GM06990 (cell line): Measurements from ENCODE around the gene KL.

Experiments
- DNase-seq: peaks from one replicate; pipeline ENCODE4 v3.0.0-alpha.2; 2011; ENCODE audit not compliant: insufficient read length; ENCODE audit errors: extremely low read depth
- H3K27me3 ChIP-seq: replicated peaks from 2 replicates; pipeline ENCODE4 v1.6.0; 2011; ENCODE audit warnings: low read length; ENCODE audit not compliant: control insufficient read depth, insufficient read depth
- H3K36me3 ChIP-seq: 2 replicates; pipeline ENCODE4 v1.5.1; 2011; ENCODE audit warnings: low read length; ENCODE audit not compliant: control insufficient read depth, insufficient read depth
- H3K4me3 ChIP-seq: replicated peaks from 2 replicates; pipeline ENCODE4 v1.5.1; 2011; ENCODE audit warnings: low read depth, mild to moderate bottlenecking, control low read depth, low read length
- TF ChIP-seq, protein P1 (sequence below): IDR thresholded peaks from 2 replicates; pipeline ENCODE4 v1.5.1; 2011; ENCODE audit warnings: low read length, control low read depth, mild to moderate bottlenecking, inconsistent platforms; ENCODE audit not compliant: insufficient read depth, poor library complexity, severe bottlenecking

Gene KL

DNA sequence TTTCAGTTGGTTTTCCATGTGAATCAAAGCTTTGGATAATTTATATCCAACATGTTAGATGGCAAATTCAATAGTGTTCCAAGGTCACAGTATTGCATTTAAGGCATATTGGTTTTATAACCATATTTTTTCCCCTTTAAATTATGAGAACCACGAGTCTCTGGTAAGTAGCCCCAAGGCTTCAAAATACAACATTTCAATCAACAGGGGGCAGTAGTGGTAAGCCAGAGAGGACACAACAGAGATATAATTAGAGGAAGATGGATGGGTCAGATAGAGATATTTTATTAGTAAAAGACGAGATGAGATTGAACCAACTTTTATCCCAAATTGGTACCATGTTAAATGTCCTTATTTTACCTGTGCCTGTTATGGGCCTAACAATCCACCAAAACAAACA lies 53.1 kb downstream of the KL start:
- Histone ChIP-seq H3K36me3 (no peaks in the 10 kb centered on the region), H3K4me3 (no peak overlapping the region), H3K27me3 (no peaks in the 10 kb centered on the region)
- DNase-seq: no peak
- TF ChIP-seq, protein P1, sequence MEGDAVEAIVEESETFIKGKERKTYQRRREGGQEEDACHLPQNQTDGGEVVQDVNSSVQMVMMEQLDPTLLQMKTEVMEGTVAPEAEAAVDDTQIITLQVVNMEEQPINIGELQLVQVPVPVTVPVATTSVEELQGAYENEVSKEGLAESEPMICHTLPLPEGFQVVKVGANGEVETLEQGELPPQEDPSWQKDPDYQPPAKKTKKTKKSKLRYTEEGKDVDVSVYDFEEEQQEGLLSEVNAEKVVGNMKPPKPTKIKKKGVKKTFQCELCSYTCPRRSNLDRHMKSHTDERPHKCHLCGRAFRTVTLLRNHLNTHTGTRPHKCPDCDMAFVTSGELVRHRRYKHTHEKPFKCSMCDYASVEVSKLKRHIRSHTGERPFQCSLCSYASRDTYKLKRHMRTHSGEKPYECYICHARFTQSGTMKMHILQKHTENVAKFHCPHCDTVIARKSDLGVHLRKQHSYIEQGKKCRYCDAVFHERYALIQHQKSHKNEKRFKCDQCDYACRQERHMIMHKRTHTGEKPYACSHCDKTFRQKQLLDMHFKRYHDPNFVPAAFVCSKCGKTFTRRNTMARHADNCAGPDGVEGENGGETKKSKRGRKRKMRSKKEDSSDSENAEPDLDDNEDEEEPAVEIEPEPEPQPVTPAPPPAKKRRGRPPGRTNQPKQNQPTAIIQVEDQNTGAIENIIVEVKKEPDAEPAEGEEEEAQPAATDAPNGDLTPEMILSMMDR: peak; percentile 39

- TF ChIP-seq, protein P1: no peak
- no peaks in the 10 kb centered on the region for H3K27me3 ChIP-seq
- no peak overlapping the region for H3K4me3 ChIP-seq
- DNase-seq: no peak
- H3K36me3 ChIP-seq: no peaks in the 10 kb centered on the region
Observed at GRCh38 chr13:33070713-33071112, 54.5 kb downstream of the KL start.

GRCh38 chr13:33072282-33072681 lies 56.1 kb downstream of the KL start:
- TF ChIP-seq, protein P1: no peak
- DNase-seq: no peak
- no peak overlapping the region for H3K4me3 ChIP-seq
- H3K27me3 ChIP-seq: no peaks in the 10 kb centered on the region
- H3K36me3 ChIP-seq: no peaks in the 10 kb centered on the region

DNA sequence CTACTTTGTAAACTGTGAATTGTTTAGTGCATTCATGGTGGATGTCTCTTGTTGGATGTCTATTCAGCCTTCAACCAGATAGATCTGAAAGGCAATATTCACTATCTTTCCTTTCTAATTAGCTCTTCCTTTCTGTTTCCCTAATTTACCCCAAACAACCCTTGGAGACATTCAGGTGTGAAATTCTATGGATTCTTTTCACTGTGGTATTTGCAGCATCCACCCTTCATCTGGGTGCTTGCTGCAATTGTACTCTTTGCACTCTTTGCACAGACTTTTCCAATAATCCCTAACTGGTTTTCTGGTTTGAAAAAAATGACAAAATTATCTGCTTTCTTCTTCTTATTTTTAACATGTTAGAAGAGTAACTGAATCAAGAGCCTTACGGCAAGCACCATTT lies 56.5 kb downstream of the KL start:
- DNase-seq: no peak
- H3K4me3 ChIP-seq: no peak overlapping the region
- H3K36me3 ChIP-seq: no peaks in the 10 kb centered on the region
- no peaks in the 10 kb centered on the region for H3K27me3 ChIP-seq
- TF ChIP-seq, protein P1: no peak

GRCh38 chr13:33073338-33073737 lies 57.1 kb downstream of the KL start:
- no peak for DNase-seq
- Histone ChIP-seq H3K27me3 (no peaks in the 10 kb centered on the region), H3K4me3 (no peak overlapping the region), H3K36me3 (no peaks in the 10 kb centered on the region)
- TF ChIP-seq, protein P1: no peak
